GM12865 (cell line): ENCODE data around the gene MAP2K5.

Experiments
- DNase-seq: peaks from one replicate; pipeline ENCODE4 v3.0.0; 2010; ENCODE audit warnings: low read depth
- H3K4me3 ChIP-seq: 2 replicates; pipeline ENCODE4 v1.5.1; 2011; ENCODE audit warnings: mild to moderate bottlenecking, low read depth, low read length, control low read depth
- TF ChIP-seq, protein P1 (sequence below): IDR thresholded peaks from 2 replicates; pipeline ENCODE4 v1.5.1; 2011; ENCODE audit warnings: low read length, control low read depth, low read depth, inconsistent platforms; ENCODE audit not compliant: insufficient read depth; ENCODE audit errors: missing control alignments

MAP2K5 gene

DNA sequence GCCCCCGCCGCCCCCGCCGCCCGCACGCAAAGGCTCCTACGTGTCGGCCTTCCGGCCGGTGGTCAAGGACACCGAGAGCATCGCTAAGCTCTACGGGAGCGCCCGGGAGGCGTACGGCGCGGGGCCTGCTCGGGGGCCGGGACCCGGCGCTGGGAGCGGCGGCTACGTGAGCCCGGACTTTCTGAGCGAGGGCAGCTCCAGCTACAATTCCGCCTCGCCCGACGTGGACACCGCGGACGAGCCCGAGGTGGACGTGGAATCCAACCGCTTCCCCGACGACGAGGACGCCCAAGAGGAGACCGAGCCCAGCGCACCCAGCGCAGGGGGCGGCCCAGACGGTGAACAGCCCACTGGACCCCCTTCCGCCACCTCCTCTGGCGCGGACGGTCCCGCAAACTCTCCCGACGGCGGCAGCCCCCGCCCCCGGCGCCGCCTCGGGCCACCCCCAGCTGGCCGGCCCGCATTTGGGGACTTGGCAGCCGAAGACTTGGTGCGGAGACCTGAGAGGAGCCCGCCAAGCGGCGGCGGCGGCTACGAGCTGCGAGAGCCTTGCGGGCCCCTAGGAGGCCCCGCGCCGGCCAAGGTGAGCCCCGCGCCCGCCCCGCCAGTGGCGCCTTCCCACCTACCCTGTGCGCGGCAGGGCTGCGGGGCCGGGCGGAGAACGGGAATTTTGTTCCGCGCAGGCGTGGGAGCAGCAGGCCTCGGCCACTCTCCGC lies 285.2 kb downstream of the MAP2K5 start:
- no peak for DNase-seq
- H3K4me3 ChIP-seq: no peak overlapping the region
- TF ChIP-seq, protein P1, sequence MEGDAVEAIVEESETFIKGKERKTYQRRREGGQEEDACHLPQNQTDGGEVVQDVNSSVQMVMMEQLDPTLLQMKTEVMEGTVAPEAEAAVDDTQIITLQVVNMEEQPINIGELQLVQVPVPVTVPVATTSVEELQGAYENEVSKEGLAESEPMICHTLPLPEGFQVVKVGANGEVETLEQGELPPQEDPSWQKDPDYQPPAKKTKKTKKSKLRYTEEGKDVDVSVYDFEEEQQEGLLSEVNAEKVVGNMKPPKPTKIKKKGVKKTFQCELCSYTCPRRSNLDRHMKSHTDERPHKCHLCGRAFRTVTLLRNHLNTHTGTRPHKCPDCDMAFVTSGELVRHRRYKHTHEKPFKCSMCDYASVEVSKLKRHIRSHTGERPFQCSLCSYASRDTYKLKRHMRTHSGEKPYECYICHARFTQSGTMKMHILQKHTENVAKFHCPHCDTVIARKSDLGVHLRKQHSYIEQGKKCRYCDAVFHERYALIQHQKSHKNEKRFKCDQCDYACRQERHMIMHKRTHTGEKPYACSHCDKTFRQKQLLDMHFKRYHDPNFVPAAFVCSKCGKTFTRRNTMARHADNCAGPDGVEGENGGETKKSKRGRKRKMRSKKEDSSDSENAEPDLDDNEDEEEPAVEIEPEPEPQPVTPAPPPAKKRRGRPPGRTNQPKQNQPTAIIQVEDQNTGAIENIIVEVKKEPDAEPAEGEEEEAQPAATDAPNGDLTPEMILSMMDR: no peak

DNA sequence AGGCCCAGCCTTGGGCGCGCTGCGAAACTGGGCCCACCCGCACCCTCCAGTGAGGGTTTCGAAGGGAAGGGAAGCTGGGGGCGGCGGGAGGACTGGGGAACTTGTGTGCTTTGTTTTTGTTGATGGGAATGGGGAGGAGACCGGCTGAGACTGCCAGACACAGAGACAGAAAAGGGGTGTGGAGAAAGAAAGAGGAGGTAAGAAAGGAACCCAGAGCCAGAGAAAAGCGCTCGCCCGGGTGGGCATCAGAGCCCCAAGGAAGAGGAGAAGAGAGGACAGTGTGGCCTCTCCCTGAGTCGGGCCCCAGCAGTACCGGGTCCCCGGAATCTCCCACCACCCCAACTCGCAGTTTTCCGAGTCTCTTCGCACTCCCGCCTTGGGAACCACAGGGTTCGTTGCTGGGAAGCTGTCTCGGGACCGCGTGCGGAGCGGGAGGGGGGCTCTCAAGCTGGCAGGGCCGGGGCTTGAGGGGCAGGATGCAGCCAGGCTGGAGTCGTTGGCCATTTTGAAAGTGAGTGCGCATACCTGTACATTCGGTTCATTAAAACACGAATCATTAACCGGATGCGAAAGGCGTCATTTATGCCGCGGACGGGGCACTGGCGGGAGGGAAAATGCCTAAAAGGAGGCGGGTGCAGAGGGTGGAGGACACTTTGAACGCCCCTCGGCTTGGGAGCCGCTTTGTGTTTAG lies 285.9 kb downstream of the MAP2K5 start:
- DNase-seq: no peak
- TF ChIP-seq, protein P1: no peak
- H3K4me3 ChIP-seq: no peak overlapping the region

DNA sequence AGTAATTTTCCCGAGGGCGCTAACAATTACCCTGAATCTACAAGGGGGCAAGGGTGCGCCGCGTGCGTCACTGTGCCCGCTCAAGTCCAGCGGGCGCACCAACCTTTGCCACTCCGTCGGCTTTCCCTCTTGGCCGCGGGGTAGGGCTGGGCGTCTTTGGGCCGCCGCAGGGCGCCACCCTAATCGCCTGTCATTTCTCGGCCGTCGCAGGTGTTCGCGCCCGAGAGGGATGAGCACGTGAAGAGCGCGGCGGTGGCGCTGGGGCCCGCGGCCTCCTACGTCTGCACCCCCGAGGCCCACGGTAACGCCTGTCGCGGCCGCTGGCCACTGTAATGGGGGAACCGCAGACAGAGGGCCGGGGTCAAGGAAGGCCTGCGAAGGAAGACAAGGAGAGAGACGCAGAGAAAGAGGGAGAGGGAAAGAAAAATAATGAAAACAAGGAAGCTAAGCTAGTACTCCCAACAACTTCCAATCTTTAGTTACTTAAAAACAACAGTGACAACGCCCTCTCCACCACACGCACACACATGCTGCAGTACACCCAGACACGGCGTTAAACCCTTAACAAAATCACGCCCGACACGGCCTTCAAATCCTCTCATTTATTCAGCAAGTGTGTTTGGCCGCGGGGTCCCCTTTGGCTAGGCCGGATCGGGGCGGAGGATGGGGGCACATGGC lies 286.6 kb downstream of the MAP2K5 start:
- H3K4me3 ChIP-seq: no peak overlapping the region
- TF ChIP-seq, protein P1: no peak
- no peak for DNase-seq

DNA sequence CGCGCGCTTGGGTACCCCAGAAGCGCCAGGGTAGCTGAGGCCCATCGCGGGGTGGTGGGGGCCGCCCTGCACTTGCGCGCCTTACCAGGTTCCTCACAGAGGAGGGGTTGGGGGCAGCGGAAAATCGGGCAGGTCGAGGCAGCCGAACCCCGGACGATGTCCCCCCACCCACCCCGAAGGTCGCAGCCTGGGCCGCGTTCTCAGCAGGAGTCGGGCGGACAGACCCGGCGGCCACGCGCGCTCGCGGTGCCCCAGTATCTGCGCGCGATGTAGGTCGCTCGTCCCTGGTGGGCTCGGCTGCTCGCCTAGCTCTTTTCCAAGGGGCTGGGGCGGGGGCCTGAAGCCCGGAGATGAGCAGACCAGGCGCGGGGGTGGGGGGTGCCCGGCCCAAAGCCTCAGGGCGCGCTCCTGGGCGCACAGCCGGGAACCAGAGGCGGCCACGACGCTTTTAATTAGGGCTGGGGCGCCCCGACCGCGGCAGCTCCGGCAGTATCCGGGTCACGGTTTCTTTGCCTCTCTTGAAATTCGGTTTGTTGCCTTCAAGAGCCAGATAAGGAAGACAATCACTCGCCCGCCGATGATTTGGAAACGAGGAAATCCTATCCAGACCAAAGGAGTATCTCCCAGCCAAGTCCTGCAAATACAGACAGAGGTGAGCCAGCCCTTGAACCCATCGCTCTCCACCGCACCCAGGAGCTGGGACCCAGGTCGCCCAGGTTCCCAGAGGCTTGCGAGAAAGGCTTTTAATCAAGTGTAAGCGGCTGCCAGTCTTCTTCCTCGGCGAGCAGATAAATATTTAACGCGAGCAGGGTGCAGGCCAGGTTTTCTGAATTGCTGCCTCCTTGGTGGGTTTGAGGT lies 287.4 kb downstream of the MAP2K5 start:
- no peak for DNase-seq
- no peak overlapping the region for H3K4me3 ChIP-seq
- TF ChIP-seq, protein P1: no peak

DNA sequence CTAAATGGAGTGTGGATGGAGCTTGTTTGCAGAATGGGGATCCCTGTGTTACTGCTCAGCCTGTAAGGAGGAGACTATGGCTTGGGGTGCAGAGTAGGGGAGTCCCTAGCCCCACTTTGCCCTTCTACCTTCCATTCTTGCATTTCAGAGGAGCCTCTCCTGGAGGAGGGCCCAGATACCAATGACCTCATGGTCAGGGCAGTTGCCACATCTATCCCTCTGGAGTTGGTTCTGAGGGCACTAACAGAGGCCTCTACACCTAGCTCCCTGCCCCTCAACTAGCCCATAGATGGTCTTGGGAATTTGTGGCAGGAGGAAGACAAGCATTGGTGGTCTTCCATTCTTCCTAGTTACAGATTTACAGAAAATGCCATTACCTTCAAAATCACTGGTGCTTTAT lies 288.9 kb downstream of the MAP2K5 start:
- DNase-seq: no peak
- H3K4me3 ChIP-seq: no peak overlapping the region
- TF ChIP-seq, protein P1: no peak

DNA sequence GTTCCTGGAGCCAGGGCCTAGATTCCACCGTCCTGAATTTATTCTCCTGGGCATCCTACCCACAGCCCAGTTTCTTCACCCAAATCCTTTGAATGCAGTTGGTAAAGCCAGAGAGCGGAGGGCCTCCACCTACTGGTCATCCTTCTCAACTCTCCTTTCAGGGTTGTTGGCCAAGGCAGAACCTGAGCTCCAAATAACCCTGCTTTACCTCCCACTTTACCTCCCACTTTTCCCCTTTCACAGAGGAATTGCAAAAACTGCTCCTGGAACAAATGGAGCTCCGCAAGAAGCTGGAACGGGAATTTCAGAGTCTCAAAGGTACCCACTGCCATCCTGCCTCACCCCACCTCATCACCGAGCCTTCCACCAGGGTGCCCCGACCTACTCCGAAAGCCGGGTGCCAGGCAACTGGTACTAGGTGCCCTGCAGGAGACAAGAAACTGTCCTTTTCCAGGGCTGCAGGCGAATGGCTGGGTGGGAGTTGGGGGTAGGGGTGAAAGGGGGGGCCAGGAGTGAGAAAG lies 289.6 kb downstream of the MAP2K5 start:
- TF ChIP-seq, protein P1: peak; percentile 22
- no peak overlapping the region for H3K4me3 ChIP-seq
- peak; percentile 34 for DNase-seq
